ENCODE results near the gene ZNF398. TPM values are rescaled to one million over a fixed set of nuclear protein-coding genes. Genes with fewer than 3 reads are reported as not detected.

Gene ZNF398
- total RNA-seq, 4 donors from 2014 or later, result 20.1 to 29.1 (median 26.2) TPM

DNA sequence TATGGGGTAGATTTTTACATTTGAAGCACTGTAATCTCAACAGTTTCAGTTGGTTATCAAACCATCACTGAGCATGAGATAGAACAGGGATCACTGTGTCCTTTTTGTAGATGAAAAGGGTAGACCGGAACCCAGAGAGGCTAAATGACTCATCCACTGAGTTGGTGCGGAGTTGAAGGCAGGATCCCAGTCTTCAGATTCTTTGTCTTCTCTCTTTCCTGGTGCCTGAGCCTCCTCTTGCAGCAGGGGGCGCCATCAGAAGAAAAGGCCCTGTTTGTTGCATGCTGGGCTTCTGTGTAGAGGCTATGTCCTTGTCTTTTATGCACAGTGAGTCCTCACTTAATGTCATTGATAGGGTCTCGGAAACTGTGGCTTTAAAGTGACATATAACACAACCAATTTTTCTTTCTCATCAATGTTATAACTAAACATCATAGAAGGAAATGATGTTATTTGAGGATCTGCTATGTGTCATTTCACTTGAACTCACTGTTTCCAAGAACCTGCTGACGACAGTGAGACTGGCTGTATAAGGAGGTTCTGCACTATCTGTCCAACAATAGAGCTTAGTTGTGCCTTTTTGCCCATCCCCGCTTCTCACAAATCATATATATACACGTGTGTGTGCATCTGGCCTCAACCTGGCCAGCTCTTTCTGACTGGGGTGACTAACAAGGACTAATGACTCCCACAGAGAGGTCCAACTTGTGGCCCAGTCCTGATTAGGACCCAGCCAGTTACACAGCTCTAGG lies 62.4 kb downstream of the ZNF398 start:
- no peaks in the 10 kb centered on the region for H3K27me3 ChIP-seq
- 54 to 68% methylated on average over 7 of the region's 7 CpGs for WGBS, 2 donors
- no peak overlapping the region for H3K27ac ChIP-seq
- H3K9me3 ChIP-seq, result no peaks in the 10 kb centered on the region
- TF ChIP-seq, protein P1, sequence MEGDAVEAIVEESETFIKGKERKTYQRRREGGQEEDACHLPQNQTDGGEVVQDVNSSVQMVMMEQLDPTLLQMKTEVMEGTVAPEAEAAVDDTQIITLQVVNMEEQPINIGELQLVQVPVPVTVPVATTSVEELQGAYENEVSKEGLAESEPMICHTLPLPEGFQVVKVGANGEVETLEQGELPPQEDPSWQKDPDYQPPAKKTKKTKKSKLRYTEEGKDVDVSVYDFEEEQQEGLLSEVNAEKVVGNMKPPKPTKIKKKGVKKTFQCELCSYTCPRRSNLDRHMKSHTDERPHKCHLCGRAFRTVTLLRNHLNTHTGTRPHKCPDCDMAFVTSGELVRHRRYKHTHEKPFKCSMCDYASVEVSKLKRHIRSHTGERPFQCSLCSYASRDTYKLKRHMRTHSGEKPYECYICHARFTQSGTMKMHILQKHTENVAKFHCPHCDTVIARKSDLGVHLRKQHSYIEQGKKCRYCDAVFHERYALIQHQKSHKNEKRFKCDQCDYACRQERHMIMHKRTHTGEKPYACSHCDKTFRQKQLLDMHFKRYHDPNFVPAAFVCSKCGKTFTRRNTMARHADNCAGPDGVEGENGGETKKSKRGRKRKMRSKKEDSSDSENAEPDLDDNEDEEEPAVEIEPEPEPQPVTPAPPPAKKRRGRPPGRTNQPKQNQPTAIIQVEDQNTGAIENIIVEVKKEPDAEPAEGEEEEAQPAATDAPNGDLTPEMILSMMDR (IDR thresholded peaks at IDR 0.05), result peak in 2 of 5 experiments; percentile 21 to 27
- TF ChIP-seq EP300 (IDR thresholded peaks at IDR 0.05), result no peak
- H3K4me3 ChIP-seq, result no peak overlapping the region
- DNase-seq (ENCODE audit: low spot score in 2 of 2), result peak in 1 of 2 donors; percentile 19
- H3K36me3 ChIP-seq, result peaks cover 0 to 99% (median 49%) of the 10 kb centered on the region in 3 donors
- no peaks in the 10 kb centered on the region for H3K4me1 ChIP-seq

DNA sequence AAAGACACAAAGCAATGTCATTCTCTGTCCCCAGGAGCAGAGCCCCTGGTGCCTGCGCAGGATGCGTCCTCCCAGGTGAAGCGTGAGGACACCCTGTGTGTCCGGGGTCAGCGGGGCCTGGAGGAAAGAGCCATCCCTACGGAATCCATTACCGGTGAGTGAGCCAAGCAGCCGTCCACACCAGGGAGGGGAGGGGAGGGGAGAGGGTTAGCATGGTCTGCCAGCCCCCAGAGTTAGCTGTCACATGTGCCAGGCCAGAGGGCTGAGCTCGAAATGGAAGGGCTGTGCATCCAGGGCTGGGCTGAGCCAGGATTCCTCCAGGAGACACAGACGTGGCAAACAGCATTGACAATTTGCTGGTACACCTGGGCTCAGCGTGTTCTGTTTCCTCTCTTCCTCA lies 63.3 kb downstream of the ZNF398 start:
- Histone ChIP-seq H3K4me3 (no peak overlapping the region), H3K9me3 (no peaks in the 10 kb centered on the region), H3K27ac (no peak overlapping the region), H3K4me1 (no peaks in the 10 kb centered on the region), H3K27me3 (no peaks in the 10 kb centered on the region), H3K36me3 (peaks cover 0 to 99% (median 51%) of the 10 kb centered on the region in 3 donors)
- no peak for DNase-seq (ENCODE audit: low spot score in 2 of 2)
- 89 to 92% methylated on average over 11 of the region's 11 CpGs for WGBS, 2 donors
- TF ChIP-seq POLR2A (IDR thresholded peaks at IDR 0.05), result no peak
- TF ChIP-seq, protein P1 (IDR thresholded peaks at IDR 0.05), result no peak
- no peak for TF ChIP-seq EP300 (IDR thresholded peaks at IDR 0.05)

DNA sequence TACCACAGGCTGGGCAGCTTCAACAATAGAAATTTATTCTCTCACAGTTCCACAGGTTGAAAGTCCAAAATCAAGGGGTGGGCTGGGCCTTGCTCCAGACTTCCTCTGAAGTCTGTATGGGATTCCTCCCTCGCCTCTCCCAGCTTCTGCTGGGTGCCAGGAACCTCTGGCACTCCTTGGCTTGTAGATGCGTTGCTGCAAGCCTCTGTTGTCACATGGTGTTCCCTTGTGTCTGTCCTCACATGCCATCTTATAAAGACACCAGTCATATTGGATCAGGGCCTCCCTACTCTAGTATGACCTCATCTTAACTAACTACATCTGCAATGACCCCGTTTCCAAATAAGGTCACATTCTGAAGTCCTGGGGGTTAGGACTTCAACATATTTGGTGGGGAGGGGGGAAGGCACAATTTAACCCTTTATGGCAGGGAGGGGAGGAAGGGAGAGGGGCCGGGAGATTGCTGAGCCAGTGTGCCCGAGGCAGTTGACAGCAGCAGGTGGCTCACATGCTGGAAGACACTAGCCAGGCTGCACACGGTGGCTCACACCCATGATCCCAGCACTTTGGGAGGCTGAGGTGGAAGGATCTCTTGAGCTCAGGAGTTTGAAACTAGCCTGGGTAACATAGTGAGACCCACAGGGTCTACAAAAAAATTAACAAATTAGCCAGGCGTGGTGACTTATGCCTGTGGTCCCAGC lies 66.9 kb downstream of the ZNF398 start:
- TF ChIP-seq, protein P1 (IDR thresholded peaks at IDR 0.05), result no peak
- TF ChIP-seq EP300 (IDR thresholded peaks at IDR 0.05) (no peak), POLR2A (IDR thresholded peaks at IDR 0.05) (no peak)
- no peak overlapping the region for H3K4me3 ChIP-seq
- H3K9me3 ChIP-seq, result no peaks in the 10 kb centered on the region
- H3K27me3 ChIP-seq, result no peaks in the 10 kb centered on the region
- WGBS, 2 donors, result 56 to 58% methylated on average over 6 to 7 of the region's 7 CpGs
- DNase-seq (ENCODE audit: low spot score in 2 of 2), result no peak
- no peaks in the 10 kb centered on the region for H3K4me1 ChIP-seq
- H3K36me3 ChIP-seq, result peaks cover 0 to 100% (median 43%) of the 10 kb centered on the region in 3 donors
- H3K27ac ChIP-seq, result no peak overlapping the region

DNA sequence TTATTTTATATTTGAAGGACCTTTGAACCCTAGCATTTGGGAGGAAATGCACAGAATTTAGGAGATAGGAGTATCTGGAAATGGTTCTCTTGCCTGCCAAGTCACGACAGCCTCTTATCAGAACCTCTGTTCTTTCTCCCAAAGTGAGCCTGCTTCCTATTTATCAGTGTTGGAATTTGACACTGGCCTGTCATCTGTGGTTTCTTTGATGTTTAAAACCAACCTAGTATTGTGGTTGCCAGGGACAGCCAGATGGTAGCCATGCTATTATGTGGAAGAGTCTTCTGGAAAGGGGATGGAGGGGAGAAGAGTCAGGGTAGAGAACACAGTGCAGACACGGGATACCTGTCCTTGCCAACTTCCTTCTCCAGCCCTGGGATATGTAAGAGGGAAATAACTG lies 69.1 kb downstream of the ZNF398 start:
- no peaks in the 10 kb centered on the region for H3K27me3 ChIP-seq
- WGBS, 2 donors, result 81 to 84% methylated on average over 2 of the region's 2 CpGs
- H3K36me3 ChIP-seq, result peaks cover 0 to 100% (median 34%) of the 10 kb centered on the region in 3 donors
- no peak overlapping the region for H3K27ac ChIP-seq
- H3K4me1 ChIP-seq, result no peaks in the 10 kb centered on the region
- H3K4me3 ChIP-seq, result no peak overlapping the region
- DNase-seq (ENCODE audit: low spot score in 2 of 2), result no peak
- TF ChIP-seq EP300 (IDR thresholded peaks at IDR 0.05) (no peak), POLR2A (IDR thresholded peaks at IDR 0.05) (no peak)
- TF ChIP-seq, protein P1 (IDR thresholded peaks at IDR 0.05), result no peak
- H3K9me3 ChIP-seq, result no peaks in the 10 kb centered on the region

DNA sequence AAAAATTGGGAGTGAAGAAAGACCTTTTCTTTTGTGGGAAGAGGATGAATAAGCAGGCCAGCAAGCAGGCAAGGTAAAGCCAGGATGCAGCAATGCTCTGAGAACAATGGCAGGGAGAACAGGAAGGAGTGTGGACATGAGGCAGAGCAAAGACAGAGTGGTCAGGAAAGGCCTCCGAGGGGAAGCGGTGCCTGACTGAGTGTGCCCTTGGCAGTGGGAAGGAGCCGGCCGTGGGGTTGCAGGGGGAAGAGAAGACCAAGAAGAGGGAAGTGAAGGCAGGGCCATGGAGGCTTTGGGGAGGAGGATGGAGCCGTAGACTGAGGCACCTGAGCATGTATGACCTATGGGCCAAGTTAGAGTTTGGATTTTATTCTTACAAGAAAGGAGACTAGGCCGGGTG lies 70.3 kb downstream of the ZNF398 start:
- Histone ChIP-seq H3K36me3 (peaks cover 0 to 100% (median 33%) of the 10 kb centered on the region in 3 donors), H3K4me3 (no peak overlapping the region), H3K27ac (no peak overlapping the region), H3K4me1 (no peaks in the 10 kb centered on the region), H3K9me3 (no peaks in the 10 kb centered on the region), H3K27me3 (no peaks in the 10 kb centered on the region)
- WGBS, 2 donors, result 89 to 90% methylated on average over 6 of the region's 6 CpGs
- TF ChIP-seq POLR2A (IDR thresholded peaks at IDR 0.05) (no peak), EP300 (IDR thresholded peaks at IDR 0.05) (no peak)
- TF ChIP-seq, protein P1 (IDR thresholded peaks at IDR 0.05), result no peak
- DNase-seq (ENCODE audit: low spot score in 2 of 2), result no peak
